Measurements from ENCODE around the gene KRTAP10-3.
"Not testable (repeated sequence)": the region's sequence is repeated elsewhere in the genome, so short reads cannot be mapped to it uniquely, and the experiment has no call there.

DNA sequence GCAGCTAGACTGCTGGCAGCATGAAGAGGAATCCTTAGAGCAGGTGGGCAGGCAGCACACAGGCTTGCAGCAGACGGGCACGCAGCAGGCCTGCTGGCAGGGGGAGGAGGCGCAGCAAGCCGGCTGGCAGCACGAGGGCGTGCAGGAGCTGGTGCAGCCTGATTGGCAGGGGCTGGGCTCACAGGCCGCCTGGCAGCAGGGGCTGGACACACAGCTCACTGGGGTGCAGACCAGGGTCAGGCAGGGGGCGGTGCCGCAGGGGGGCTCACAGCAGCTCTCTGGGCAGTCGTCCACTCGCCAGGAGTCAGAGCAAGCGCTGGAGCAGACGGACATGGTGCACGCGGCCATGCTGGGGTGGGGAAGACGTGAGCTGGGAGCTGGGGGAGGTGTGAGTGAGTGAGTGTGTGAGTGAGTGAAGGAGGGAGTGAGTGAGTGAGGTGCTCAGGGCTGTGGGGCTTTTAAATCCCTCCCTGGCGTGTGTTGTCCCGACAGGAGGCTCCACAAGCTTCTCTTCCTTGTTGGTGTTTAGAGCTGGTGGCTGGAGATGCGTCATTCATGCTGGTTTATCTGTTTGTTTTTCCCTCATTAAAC is 21.7 kb upstream of the KRTAP10-3 start, which contains the start of gene KRTAP10-5:
- TF ChIP-seq, protein P1, sequence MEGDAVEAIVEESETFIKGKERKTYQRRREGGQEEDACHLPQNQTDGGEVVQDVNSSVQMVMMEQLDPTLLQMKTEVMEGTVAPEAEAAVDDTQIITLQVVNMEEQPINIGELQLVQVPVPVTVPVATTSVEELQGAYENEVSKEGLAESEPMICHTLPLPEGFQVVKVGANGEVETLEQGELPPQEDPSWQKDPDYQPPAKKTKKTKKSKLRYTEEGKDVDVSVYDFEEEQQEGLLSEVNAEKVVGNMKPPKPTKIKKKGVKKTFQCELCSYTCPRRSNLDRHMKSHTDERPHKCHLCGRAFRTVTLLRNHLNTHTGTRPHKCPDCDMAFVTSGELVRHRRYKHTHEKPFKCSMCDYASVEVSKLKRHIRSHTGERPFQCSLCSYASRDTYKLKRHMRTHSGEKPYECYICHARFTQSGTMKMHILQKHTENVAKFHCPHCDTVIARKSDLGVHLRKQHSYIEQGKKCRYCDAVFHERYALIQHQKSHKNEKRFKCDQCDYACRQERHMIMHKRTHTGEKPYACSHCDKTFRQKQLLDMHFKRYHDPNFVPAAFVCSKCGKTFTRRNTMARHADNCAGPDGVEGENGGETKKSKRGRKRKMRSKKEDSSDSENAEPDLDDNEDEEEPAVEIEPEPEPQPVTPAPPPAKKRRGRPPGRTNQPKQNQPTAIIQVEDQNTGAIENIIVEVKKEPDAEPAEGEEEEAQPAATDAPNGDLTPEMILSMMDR (IDR thresholded peaks at IDR 0.05) = not testable (repeated sequence)
- not testable (repeated sequence) for TF ChIP-seq POLR2A (IDR thresholded peaks at IDR 0.05)
